Measurements from ENCODE around the gene FRMD8. TPM values are rescaled to one million over a fixed set of nuclear protein-coding genes. Genes with fewer than 3 reads are reported as not detected.

FRMD8 gene
- total RNA-seq, 1 donor from 2014 or later: 99.3 TPM

- peaks cover 15 to 19% of the 10 kb centered on the region in 2 donors for H3K4me1 ChIP-seq
- H3K27me3 ChIP-seq: no peaks in the 10 kb centered on the region
- no peak overlapping the region for H3K27ac ChIP-seq
- H3K9me3 ChIP-seq: no peaks in the 10 kb centered on the region
- intact Hi-C loops (cut with DNase I): loop anchor here (5.0 kb wide), 1 partner anchor 166 kb away; no protein-coding TSS in a partner anchor
- peaks cover 16 to 18% of the 10 kb centered on the region in 2 donors for H3K36me3 ChIP-seq
- DNase-seq (ENCODE audit: low spot score in 2 of 2): peak in 1 of 2 donors; percentile 75
- H3K4me3 ChIP-seq: peak overlapping the region; percentile 79 to 86
- TF ChIP-seq CTCF (IDR thresholded peaks at IDR 0.05): no peak
Observed at GRCh38 chr11:65355776-65356393, 30.6 kb upstream of the FRMD8 start.

GRCh38 chr11:65356394-65356972 lies 30.0 kb upstream of the FRMD8 start:
- Histone ChIP-seq H3K36me3 (peaks cover 10 to 12% of the 10 kb centered on the region in 2 donors), H3K4me1 (peaks cover 15 to 19% of the 10 kb centered on the region in 2 donors), H3K9me3 (no peaks in the 10 kb centered on the region), H3K4me3 (peak overlapping the region in 1 of 2 donors; percentile 86), H3K27ac (no peak overlapping the region), H3K27me3 (no peaks in the 10 kb centered on the region)
- no peak for DNase-seq (ENCODE audit: low spot score in 2 of 2)
- no peak for TF ChIP-seq CTCF (IDR thresholded peaks at IDR 0.05)
- intact Hi-C loops (cut with DNase I): loop anchor here (5.0 kb wide), 1 partner anchor 166 kb away; no protein-coding TSS in a partner anchor

GRCh38 chr11:65357856-65358356 lies 28.5 kb upstream of the FRMD8 start:
- DNase-seq (ENCODE audit: low spot score in 2 of 2): no peak
- Histone ChIP-seq H3K4me1 (peaks cover 15 to 19% of the 10 kb centered on the region in 2 donors), H3K27me3 (no peaks in the 10 kb centered on the region), H3K36me3 (no peaks in the 10 kb centered on the region), H3K4me3 (no peak overlapping the region), H3K27ac (no peak overlapping the region), H3K9me3 (no peaks in the 10 kb centered on the region)
- intact Hi-C loops (cut with DNase I): loop anchor here (5.0 kb wide), 1 partner anchor 164 kb away; no protein-coding TSS in a partner anchor
- TF ChIP-seq CTCF (IDR thresholded peaks at IDR 0.05): no peak

GRCh38 chr11:65362320-65362931 lies 24.0 kb upstream of the FRMD8 start:
- H3K36me3 ChIP-seq: no peaks in the 10 kb centered on the region
- H3K4me1 ChIP-seq: no peaks in the 10 kb centered on the region
- TF ChIP-seq CTCF (IDR thresholded peaks at IDR 0.05): no peak
- no peaks in the 10 kb centered on the region for H3K27me3 ChIP-seq
- DNase-seq (ENCODE audit: low spot score in 2 of 2): no peak
- no peak overlapping the region for H3K27ac ChIP-seq
- intact Hi-C loops (cut with DNase I): no loop called here
- no peaks in the 10 kb centered on the region for H3K9me3 ChIP-seq
- H3K4me3 ChIP-seq: no peak overlapping the region

- H3K36me3 ChIP-seq: no peaks in the 10 kb centered on the region
- H3K4me3 ChIP-seq: no peak overlapping the region
- no peaks in the 10 kb centered on the region for H3K4me1 ChIP-seq
- no peaks in the 10 kb centered on the region for H3K9me3 ChIP-seq
- H3K27me3 ChIP-seq: no peaks in the 10 kb centered on the region
- no peak overlapping the region for H3K27ac ChIP-seq
- no peak for DNase-seq (ENCODE audit: low spot score in 2 of 2)
- no peak for TF ChIP-seq CTCF (IDR thresholded peaks at IDR 0.05)
- intact Hi-C loops (cut with DNase I): no loop called here
Observed at GRCh38 chr11:65362966-65363365, 23.5 kb upstream of the FRMD8 start.
